Measurements from ENCODE around the gene CLDN8. TPM values are rescaled to one million over a fixed set of nuclear protein-coding genes. Genes with fewer than 3 reads are reported as not detected.

Gene CLDN8
- total and polyA plus RNA-seq, 2 of the 13 experiments (the other 11 are each of a cell fraction or from before 2014, with no cell fraction given): not detected

DNA sequence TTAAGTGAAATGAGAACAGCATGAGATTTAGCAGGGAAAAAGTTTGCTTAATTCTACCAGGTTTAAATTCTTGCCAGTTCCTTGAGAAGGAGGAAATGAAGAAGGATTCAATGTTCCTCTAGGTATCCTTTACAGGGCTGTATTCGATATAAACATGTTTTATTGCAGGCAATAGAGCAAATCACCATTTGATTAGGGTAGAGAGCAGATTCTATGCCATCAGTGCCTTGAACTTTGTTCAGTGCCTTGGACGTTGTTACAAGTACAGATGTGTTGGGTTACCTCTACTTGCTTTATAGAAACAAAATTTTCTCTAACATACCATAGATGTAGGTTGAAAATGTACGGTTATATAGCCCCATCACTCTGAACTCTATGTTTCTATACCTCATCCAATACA, 18.2 kb upstream of the CLDN8 start (continued):
- TF ChIP-seq, protein P1, sequence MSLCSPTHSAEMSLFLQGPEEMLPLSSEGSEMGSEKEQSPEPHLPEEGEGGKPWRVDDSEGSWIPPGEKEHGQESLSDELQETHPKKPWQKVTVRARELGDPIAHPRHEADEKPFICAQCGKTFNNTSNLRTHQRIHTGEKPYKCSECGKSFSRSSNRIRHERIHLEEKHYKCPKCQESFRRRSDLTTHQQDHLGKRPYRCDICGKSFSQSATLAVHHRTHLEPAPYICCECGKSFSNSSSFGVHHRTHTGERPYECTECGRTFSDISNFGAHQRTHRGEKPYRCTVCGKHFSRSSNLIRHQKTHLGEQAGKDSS (CRISPR knock-in tag; IDR thresholded peaks at IDR 0.05; ENCODE audit: borderline replicate concordance, low read depth): no peak
- no peak for TF ChIP-seq BRD4 (CRISPR knock-in tag; IDR thresholded peaks at IDR 0.05)
- no peak for TF ChIP-seq ZMYM4 (CRISPR knock-in tag; IDR thresholded peaks at IDR 0.05)
- no peak for TF ChIP-seq HOXA3 (CRISPR knock-in tag; IDR thresholded peaks at IDR 0.05)
- TF ChIP-seq, protein P2, sequence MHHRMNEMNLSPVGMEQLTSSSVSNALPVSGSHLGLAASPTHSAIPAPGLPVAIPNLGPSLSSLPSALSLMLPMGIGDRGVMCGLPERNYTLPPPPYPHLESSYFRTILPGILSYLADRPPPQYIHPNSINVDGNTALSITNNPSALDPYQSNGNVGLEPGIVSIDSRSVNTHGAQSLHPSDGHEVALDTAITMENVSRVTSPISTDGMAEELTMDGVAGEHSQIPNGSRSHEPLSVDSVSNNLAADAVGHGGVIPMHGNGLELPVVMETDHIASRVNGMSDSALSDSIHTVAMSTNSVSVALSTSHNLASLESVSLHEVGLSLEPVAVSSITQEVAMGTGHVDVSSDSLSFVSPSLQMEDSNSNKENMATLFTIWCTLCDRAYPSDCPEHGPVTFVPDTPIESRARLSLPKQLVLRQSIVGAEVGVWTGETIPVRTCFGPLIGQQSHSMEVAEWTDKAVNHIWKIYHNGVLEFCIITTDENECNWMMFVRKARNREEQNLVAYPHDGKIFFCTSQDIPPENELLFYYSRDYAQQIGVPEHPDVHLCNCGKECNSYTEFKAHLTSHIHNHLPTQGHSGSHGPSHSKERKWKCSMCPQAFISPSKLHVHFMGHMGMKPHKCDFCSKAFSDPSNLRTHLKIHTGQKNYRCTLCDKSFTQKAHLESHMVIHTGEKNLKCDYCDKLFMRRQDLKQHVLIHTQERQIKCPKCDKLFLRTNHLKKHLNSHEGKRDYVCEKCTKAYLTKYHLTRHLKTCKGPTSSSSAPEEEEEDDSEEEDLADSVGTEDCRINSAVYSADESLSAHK (CRISPR knock-in tag; IDR thresholded peaks at IDR 0.05; ENCODE audit: borderline replicate concordance): no peak
- no peak for TF ChIP-seq NRL (CRISPR knock-in tag; IDR thresholded peaks at IDR 0.05; ENCODE audit: borderline replicate concordance)
- TF ChIP-seq MTA3 (CRISPR knock-in tag; IDR thresholded peaks at IDR 0.05): no peak

DNA sequence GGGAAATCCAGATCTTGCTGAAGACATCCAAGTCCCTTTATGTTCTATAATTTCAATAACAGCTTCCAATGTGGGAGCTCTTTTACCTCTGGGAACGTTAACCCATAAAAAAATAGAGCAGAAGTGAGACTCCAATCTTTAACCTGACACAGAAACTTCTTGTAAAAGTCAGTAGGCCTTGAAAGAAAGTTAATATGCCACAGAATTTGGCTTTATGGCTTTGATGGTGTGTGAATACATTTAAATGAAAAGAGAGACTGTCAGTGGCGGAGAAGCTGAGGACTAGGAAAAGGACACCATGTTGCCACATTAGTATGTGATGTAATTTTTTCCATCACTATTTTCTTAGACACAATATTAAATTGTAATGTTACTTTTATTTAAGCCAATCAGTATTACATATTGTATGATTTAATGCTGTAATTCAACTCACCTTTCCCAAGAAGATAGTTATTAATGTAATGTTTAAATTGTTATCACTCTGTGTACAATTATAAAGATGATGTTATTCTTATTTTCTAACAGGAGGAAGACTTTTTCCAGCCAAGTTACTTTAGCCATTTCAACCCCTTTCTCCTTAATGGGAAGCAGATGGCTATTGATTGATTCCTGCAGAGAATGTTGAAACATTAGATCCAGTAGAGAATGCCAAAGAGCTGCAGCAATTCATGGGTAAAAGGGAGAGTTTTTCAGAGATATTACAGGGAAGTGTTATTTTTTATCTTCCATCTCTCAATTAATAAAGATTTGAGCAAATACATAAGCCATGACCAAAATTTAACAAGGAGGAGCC, 17.5 kb upstream of the CLDN8 start:
- H3K36me3 ChIP-seq (replicated peaks in 1 of 2; ENCODE audit: control insufficient read depth in 1 of 2, insufficient read depth in 2 of 2, low read length in 2 of 2): no peaks in the 10 kb centered on the region
- H3K9ac ChIP-seq (ENCODE audit: insufficient read depth, low read depth, low read length): no peak overlapping the region
- CTCF ChIA-PET (ENCODE audit: low intra/inter-chr PET ratio, low total read pairs): no interaction called here
- no peak overlapping the region for H2AFZ ChIP-seq (ENCODE audit: low read length)
- no TSS peak for BruUV-seq (replicated peaks)
- no peaks in the 10 kb centered on the region for H3K79me2 ChIP-seq (ENCODE audit: insufficient read depth, low read length)
- FAIRE-seq (no peak), DNase-seq (ENCODE audit: low spot score) (no peak), ATAC-seq (no peak)
- H3K4me1 ChIP-seq (ENCODE audit: insufficient read depth, low read length): no peaks in the 10 kb centered on the region
- H4K20me1 ChIP-seq (ENCODE audit: insufficient read depth, low read length): no peaks in the 10 kb centered on the region
- intact Hi-C loops (cut with micrococcal nuclease; ENCODE audit: unreplicated experiment): no loop called here
- in situ Hi-C loops (cut with HindIII; ENCODE audit: extremely low pct_ligation_motif_present, low pct_unique_long_range_greater_than_20kb): no loop called here
- WGBS (ENCODE audit: low lambda C conversion rate): 12% methylated on average over 2 of the region's 2 CpGs
- peaks cover 83% of the 10 kb centered on the region for H3K9me3 ChIP-seq (ENCODE audit: low read length)
- H3K27ac ChIP-seq (ENCODE audit: extremely low read length, insufficient read depth, low read length): no peak overlapping the region
- POLR2A ChIA-PET: no interaction called here
- H3K27me3 ChIP-seq (ENCODE audit: control insufficient read depth in 1 of 2, insufficient read depth in 2 of 2, low read length in 2 of 2): no peaks in the 10 kb centered on the region
- H3K4me2 ChIP-seq (ENCODE audit: low read depth, low read length): no peak overlapping the region
- H3K4me3 ChIP-seq (replicated peaks in 1 of 3; ENCODE audit: insufficient read depth in 1 of 3, low read depth in 2 of 3, low read length in 3 of 3): no peak overlapping the region
- TF ChIP-seq GTF2F1 (IDR thresholded peaks at IDR 0.05; ENCODE audit: low read length): no peak

Measured in HepG2 (cell line).